Sigmoid colon (tissue), 7 donors: ENCODE results near the gene GCGR. TPM values are rescaled to one million over a fixed set of nuclear protein-coding genes. Genes with fewer than 3 reads are reported as not detected.

ENCODE experiments used
- DNase-seq: peaks from one replicate; pipeline ENCODE4 v3.0.0-alpha.2; 2019
- H3K27ac ChIP-seq, 4 donors: fragments of 200-600 bp; sonication (generic); one replicate each; pipeline ENCODE4 v1.5.1; 2016 to 2019; ENCODE audit warnings: mild to moderate bottlenecking in 1 of 4
- H3K27me3 ChIP-seq, 3 donors: fragments of 200-600 bp; sonication (generic); one replicate each; pipeline ENCODE4 v1.5.1; 2019; ENCODE audit warnings: mild to moderate bottlenecking in 1 of 3
- H3K36me3 ChIP-seq, 4 donors: fragments of 200-600 bp; sonication (generic); one replicate each; pipeline ENCODE4 v1.5.1; 2016 to 2019
- H3K4me1 ChIP-seq, 4 donors: fragments of 200-600 bp; sonication (generic); one replicate each; pipeline ENCODE4 v1.5.1; 2017 to 2019
- H3K4me3 ChIP-seq, 4 donors: fragments of 200-600 bp; sonication (generic); one replicate each; pipeline ENCODE4 v1.5.1; 2017 to 2019; ENCODE audit warnings: mild to moderate bottlenecking in 2 of 4, moderate library complexity in 1 of 4
- H3K9me3 ChIP-seq, 4 donors: fragments of 200-600 bp in 3 of 4; sonication (generic) in 3 of 4; one replicate each; pipeline versions ENCODE4 v1.5.1 to v1.6.1; 2013 to 2019
- EP300 ChIP-seq, 4 donors: sonication (generic); formaldehyde crosslinking; IDR thresholded peaks; one replicate each; pipeline ENCODE4 v1.6.1; 2017; ENCODE audit warnings: antibody characterized with exemption in 4 of 4
- POLR2A ChIP-seq, 2 donors: fragments of 450-650 bp; IDR thresholded peaks; one replicate each; pipeline ENCODE4 v1.6.1; 2016; ENCODE audit warnings: antibody characterized with exemption in 2 of 2, mild to moderate bottlenecking in 2 of 2, moderate library complexity in 2 of 2
- POLR2AphosphoS5 ChIP-seq, 4 donors: sonication (generic); formaldehyde crosslinking; IDR thresholded peaks; one replicate each; pipeline ENCODE4 v1.6.1; 2017; ENCODE audit warnings: antibody characterized with exemption in 4 of 4
- WGBS, 2 donors: extraction: QIAGEN DNeasy Blood & Tissue Kit; methylation state at CpG; one replicate each; pipeline ENCODE4 v1.1.7; 2013; 5-methylcytosine and 5-hydroxymethylcytosine counted together
- intact Hi-C: fragments of 100-400 bp; cut with DNase I; formaldehyde crosslinking; loops from one replicate; pipeline ENCODE4 v1.15.1; 2023
- polyA plus RNA-seq, 3 donors: library from polyadenylated mRNA; stranded (reverse); fragments of 200-250 nt; gene quantifications; one replicate each; pipeline ENCODE4 v1.2.3, GENCODE V29; 2013
- total RNA-seq, 4 donors: library from RNA; depleted of rRNA; stranded (reverse); fragments of >200 nt; gene quantifications; one replicate each; pipeline ENCODE4 v1.1.0, GENCODE V29; 2016
- TF ChIP-seq, protein P1 (sequence below), 4 experiments: fragments of 450-650 bp in 3 of 4; fragments of 200-600 bp in 1 of 4; IDR thresholded peaks; one replicate each; pipeline ENCODE4 v1.5.1; 2016 to 2019; ENCODE audit warnings: antibody characterized with exemption in 4 of 4, mild to moderate bottlenecking in 3 of 4, moderate library complexity in 2 of 4
- donor health status: healthy with polysubstance abuse.
- donor health status: Bipolar disorder and iron deficiency.
- donor health status: healthy.

The GCGR gene
- total and polyA plus RNA-seq, 7 donors, result 0.27 to 1.4 (median 0.96) TPM; not detected in 2

DNA sequence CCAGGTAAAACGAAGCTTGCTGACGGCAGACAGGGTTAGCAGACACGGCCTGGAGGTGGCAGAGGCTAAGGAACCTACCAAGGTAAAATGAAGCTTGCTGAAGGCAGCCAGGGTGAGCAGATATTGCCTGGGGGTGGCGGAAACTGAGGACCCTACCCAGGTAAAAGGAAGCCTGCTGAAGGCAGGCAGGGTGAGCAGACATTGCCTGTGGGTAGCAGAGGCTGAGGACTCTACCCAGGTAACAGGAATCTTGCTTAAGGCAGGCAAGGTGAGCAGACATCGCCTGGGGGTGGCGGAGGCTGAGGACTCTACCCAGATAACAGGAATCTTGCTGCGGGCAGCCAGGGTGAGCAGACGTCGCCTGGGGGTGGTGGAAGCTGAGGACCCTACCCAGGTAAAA is 2.6 kb upstream of the GCGR start:
- peaks cover 0 to 20% (median 16%) of the 10 kb centered on the region in 4 donors for H3K4me1 ChIP-seq
- TF ChIP-seq POLR2AphosphoS5 (IDR thresholded peaks at IDR 0.05) (no peak), POLR2A (IDR thresholded peaks at IDR 0.05) (no peak)
- DNase-seq, result no peak
- H3K36me3 ChIP-seq, result no peaks in the 10 kb centered on the region
- WGBS, 2 donors, result 84 to 89% methylated on average over 9 of the region's 9 CpGs
- H3K27ac ChIP-seq, result no peak overlapping the region
- H3K4me3 ChIP-seq, result no peak overlapping the region
- H3K9me3 ChIP-seq, result no peaks in the 10 kb centered on the region
- intact Hi-C loops, result no loop called here
- H3K27me3 ChIP-seq, result peaks cover 30 to 62% (median 55%) of the 10 kb centered on the region in 3 donors

DNA sequence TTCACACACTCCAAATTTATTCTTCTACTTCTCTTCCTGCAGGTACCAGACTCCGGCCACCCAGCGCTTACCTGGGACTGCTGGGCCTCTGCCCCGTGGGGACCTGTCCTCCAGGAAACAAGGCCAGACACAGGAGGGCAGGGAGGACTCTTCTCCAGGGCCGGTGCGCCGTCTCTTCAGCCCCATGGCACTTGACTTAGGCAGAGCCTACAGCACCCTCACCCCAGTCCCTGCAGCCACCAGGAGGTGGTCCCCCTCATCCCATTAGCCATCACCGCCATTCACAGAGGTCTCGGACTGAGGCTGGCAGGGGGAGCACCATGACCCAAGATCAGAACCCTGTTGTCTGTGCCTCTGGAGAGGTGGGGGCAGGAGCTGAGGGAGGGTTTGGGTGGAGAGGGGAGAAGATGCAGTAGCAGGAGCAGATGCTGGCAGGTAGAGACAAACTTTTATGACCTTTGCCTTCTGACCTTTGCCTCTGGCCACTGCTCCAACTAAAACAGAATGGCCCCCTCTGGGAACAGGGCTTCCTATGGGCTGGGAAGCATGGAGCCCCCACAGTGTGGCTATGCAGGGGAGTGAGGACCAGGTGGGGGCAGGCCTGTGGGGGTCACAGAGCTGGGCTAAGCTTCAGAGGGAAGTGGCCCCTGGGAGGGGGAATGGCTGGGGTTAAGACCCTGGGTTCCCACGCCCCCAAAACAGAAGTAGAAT is 1.7 kb upstream of the GCGR start:
- TF ChIP-seq POLR2AphosphoS5 (IDR thresholded peaks at IDR 0.05), result no peak
- no peak for TF ChIP-seq EP300 (IDR thresholded peaks at IDR 0.05)
- TF ChIP-seq, protein P1, sequence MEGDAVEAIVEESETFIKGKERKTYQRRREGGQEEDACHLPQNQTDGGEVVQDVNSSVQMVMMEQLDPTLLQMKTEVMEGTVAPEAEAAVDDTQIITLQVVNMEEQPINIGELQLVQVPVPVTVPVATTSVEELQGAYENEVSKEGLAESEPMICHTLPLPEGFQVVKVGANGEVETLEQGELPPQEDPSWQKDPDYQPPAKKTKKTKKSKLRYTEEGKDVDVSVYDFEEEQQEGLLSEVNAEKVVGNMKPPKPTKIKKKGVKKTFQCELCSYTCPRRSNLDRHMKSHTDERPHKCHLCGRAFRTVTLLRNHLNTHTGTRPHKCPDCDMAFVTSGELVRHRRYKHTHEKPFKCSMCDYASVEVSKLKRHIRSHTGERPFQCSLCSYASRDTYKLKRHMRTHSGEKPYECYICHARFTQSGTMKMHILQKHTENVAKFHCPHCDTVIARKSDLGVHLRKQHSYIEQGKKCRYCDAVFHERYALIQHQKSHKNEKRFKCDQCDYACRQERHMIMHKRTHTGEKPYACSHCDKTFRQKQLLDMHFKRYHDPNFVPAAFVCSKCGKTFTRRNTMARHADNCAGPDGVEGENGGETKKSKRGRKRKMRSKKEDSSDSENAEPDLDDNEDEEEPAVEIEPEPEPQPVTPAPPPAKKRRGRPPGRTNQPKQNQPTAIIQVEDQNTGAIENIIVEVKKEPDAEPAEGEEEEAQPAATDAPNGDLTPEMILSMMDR (IDR thresholded peaks at IDR 0.05), result no peak
- no peak for TF ChIP-seq POLR2A (IDR thresholded peaks at IDR 0.05)
- Histone ChIP-seq H3K4me3 (no peak overlapping the region), H3K4me1 (peaks cover 0 to 20% (median 16%) of the 10 kb centered on the region in 4 donors), H3K9me3 (no peaks in the 10 kb centered on the region), H3K27me3 (peaks cover 30 to 71% (median 64%) of the 10 kb centered on the region in 3 donors), H3K27ac (no peak overlapping the region), H3K36me3 (no peaks in the 10 kb centered on the region)
- intact Hi-C loops, result no loop called here
- WGBS, 2 donors, result 76 to 82% methylated on average over 9 of the region's 9 CpGs
- no peak for DNase-seq

GRCh38 chr17:81802856-81803643 is 900 bp upstream of the GCGR start:
- H3K27me3 ChIP-seq, result peaks cover 30 to 79% (median 69%) of the 10 kb centered on the region in 3 donors
- 31 to 33% methylated on average over 26 of the region's 26 CpGs for WGBS, 2 donors
- intact Hi-C loops, result no loop called here
- H3K36me3 ChIP-seq, result no peaks in the 10 kb centered on the region
- H3K4me1 ChIP-seq, result peaks cover 0 to 20% (median 16%) of the 10 kb centered on the region in 4 donors
- no peak for DNase-seq
- no peak overlapping the region for H3K27ac ChIP-seq
- H3K9me3 ChIP-seq, result no peaks in the 10 kb centered on the region
- no peak overlapping the region for H3K4me3 ChIP-seq
- TF ChIP-seq EP300 (IDR thresholded peaks at IDR 0.05), result no peak
- TF ChIP-seq POLR2A (IDR thresholded peaks at IDR 0.05), result no peak
- no peak for TF ChIP-seq POLR2AphosphoS5 (IDR thresholded peaks at IDR 0.05)
- TF ChIP-seq, protein P1 (IDR thresholded peaks at IDR 0.05), result no peak

DNA sequence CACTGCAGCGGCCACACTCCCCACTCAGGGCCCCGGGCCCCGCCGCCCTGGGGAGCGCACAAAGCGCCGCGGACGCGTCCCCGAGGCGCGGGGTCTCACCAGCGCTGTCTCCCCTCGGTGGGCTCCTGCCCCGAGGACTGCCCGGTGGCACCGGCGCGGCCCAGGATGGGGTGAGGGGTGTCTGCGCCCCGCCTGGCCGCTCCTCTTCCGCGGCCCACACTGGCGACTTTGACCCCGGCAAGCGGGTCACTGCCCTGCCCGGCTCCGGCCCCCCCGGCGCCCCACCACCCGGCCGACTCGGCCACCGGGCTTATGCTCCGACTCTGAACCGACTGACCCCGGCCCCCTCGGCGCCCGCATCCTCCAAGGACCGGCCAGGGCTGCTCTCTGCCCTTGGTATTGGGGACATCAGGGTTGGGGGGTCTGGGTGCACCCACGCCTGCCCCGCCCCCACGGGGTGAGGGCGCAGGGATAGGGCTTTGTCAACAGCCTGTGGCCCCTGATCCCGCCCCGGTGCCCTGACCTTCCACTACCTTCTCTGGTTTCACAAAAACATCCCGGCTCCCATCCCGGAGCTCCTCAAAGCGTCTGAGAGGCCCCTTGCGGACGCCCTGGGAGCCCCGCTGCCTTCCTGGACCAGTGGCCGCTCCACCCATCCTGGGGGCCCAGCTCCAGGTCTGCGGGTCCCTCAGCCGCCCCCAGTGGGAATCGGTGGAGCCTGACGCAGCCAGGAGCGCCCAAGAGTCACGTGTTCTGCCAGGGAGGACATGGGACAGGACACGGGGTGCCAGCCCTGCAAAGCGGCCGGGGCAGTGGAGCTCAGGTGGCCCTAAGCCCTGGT is 829 bp downstream of the GCGR start:
- peaks cover 0 to 20% (median 16%) of the 10 kb centered on the region in 4 donors for H3K4me1 ChIP-seq
- intact Hi-C loops, result no loop called here
- no peak overlapping the region for H3K27ac ChIP-seq
- H3K9me3 ChIP-seq, result no peaks in the 10 kb centered on the region
- no peaks in the 10 kb centered on the region for H3K36me3 ChIP-seq
- H3K27me3 ChIP-seq, result peaks cover 30 to 91% (median 71%) of the 10 kb centered on the region in 3 donors
- TF ChIP-seq, protein P1 (IDR thresholded peaks at IDR 0.05), result no peak
- TF ChIP-seq POLR2A (IDR thresholded peaks at IDR 0.05), result no peak
- TF ChIP-seq POLR2AphosphoS5 (IDR thresholded peaks at IDR 0.05), result no peak
- no peak for TF ChIP-seq EP300 (IDR thresholded peaks at IDR 0.05)
- H3K4me3 ChIP-seq, result no peak overlapping the region
- DNase-seq, result no peak
- 3 to 8% methylated on average over 65 of the region's 65 CpGs for WGBS, 2 donors
